CD4-positive, alpha-beta T cell (primary cell): ENCODE results near the gene SCAMP4. TPM values are rescaled to one million over a fixed set of nuclear protein-coding genes. Genes with fewer than 3 reads are reported as not detected.

Experiments used
- ATAC-seq: fragments of 200-7000 bp; cut with Tn5 transposase; one replicate; pipeline ENCODE4 v1.10.0; 2022; ENCODE audit warnings: mild to moderate bottlenecking; ENCODE audit not compliant: poor library complexity
- CTCF ChIA-PET: fragments of 350-600 bp; sonication (Branson Sonifier 250); formaldehyde crosslinking; loops from one replicate; lab custom pipeline; 2021; ENCODE audit warnings: antibody characterized with exemption, inconsistent platforms; lab: Charles Lee
- POLR2A ChIA-PET: fragments of 350-600 bp; sonication (Branson Sonifier 250); formaldehyde crosslinking; loops from one replicate; lab custom pipeline; 2021; ENCODE audit warnings: antibody characterized with exemption, inconsistent platforms; lab: Charles Lee
- DNase-seq, 14 experiments: peaks; one replicate each; pipeline ENCODE4 v3.0.0-alpha.2; 2013 to 2020; ENCODE audit warnings: mixed read lengths in 2 of 14
- H3K27ac ChIP-seq, 2 donors: one replicate each; pipeline versions ENCODE4 v1.5.1 to v1.7.0; 2013; ENCODE audit warnings: low read length in 2 of 2, low read depth in 1 of 2, mild to moderate bottlenecking in 1 of 2
- H3K27me3 ChIP-seq, 2 experiments: 1 replicate in 1 of 2; 2 replicates in 1 of 2; pipeline versions ENCODE4 v1.6.1 to v1.7.0; 2013; ENCODE audit warnings: low read length in 2 of 2, control low read depth in 1 of 2, mild to moderate bottlenecking in 1 of 2, moderate library complexity in 1 of 2; ENCODE audit not compliant: insufficient read depth in 2 of 2, control insufficient read depth in 1 of 2
- H3K36me3 ChIP-seq: one replicate; pipeline ENCODE4 v1.6.1; 2013; ENCODE audit warnings: low read length, control low read depth; ENCODE audit not compliant: insufficient read depth
- H3K4me1 ChIP-seq: one replicate; pipeline ENCODE4 v1.6.1; 2013; ENCODE audit warnings: low read length, control low read depth; ENCODE audit not compliant: insufficient read depth
- H3K4me3 ChIP-seq: one replicate; pipeline ENCODE4 v1.5.1; 2013; ENCODE audit warnings: mild to moderate bottlenecking, low read length, moderate library complexity
- H3K9me3 ChIP-seq, 2 experiments: 1 replicate in 1 of 2; 2 replicates in 1 of 2; pipeline versions ENCODE4 v1.6.1 to v1.7.0; 2013; ENCODE audit warnings: low read length in 2 of 2, mild to moderate bottlenecking in 2 of 2, control low read depth in 1 of 2, moderate library complexity in 1 of 2; ENCODE audit not compliant: control insufficient read depth in 1 of 2, insufficient read depth in 1 of 2
- H3K27ac Mint-ChIP-seq: one replicate; pipeline ENCODE4 v1.8.0; 2020; ENCODE audit warnings: mixed read lengths
- H3K27me3 Mint-ChIP-seq: one replicate; pipeline ENCODE4 v1.8.0; 2021; ENCODE audit warnings: mixed read lengths
- H3K36me3 Mint-ChIP-seq: one replicate; pipeline ENCODE4 v1.8.0; 2021; ENCODE audit warnings: low read depth, mixed read lengths
- H3K4me1 Mint-ChIP-seq: one replicate; pipeline ENCODE4 v1.8.0; 2021; ENCODE audit warnings: low read depth, mixed read lengths
- H3K4me3 Mint-ChIP-seq: one replicate; pipeline ENCODE4 v1.8.0; 2020; ENCODE audit warnings: mild to moderate bottlenecking, mixed read lengths
- H3K9me3 Mint-ChIP-seq: one replicate; pipeline ENCODE4 v1.8.0; 2020; ENCODE audit warnings: mixed read lengths
- CTCF ChIP-seq: fragments of 200-600 bp; IDR thresholded peaks from one replicate; pipeline ENCODE4 v1.8.0; 2022; ENCODE audit warnings: antibody characterized with exemption, mild to moderate bottlenecking
- intact Hi-C, 2 experiments: fragments of 100-400 bp; cut with DNase I in 1 of 2; cut with micrococcal nuclease in 1 of 2; formaldehyde crosslinking; loops; one replicate each; pipeline versions ENCODE4 v1.15.1 to v1.9.0; 2023 to 2025; cut with DNase I, micrococcal nuclease
- total RNA-seq, 174 experiments: library from RNA in 2 of 174; stranded (reverse) in 2 of 174; gene quantifications; one replicate each; pipeline ENCODE4 v1.2.3 and lab custom pipeline; 2021 to 2026

SCAMP4 gene
- total RNA-seq, 2 experiments from 2014 or later = 12.7 to 15.4 TPM

GRCh38 chr19:1896508-1896907 is 8.7 kb upstream of the SCAMP4 start:
- ATAC-seq (no peak), DNase-seq (no peak)
- Histone ChIP-seq H3K9me3 (no peaks in the 10 kb centered on the region), H3K27ac (no peak overlapping the region), H3K4me3 (no peak overlapping the region), H3K27me3 (no peaks in the 10 kb centered on the region), H3K36me3 (no peaks in the 10 kb centered on the region), H3K4me1 (peaks cover 40% of the 10 kb centered on the region)
- Mint-ChIP-seq H3K4me3 (peak overlapping the region; percentile 54), H3K4me1 (peaks cover 26% of the 10 kb centered on the region), H3K9me3 (no peaks in the 10 kb centered on the region), H3K27me3 (no peaks in the 10 kb centered on the region), H3K27ac (peak overlapping the region; percentile 88), H3K36me3 (no peaks in the 10 kb centered on the region)
- no peak for TF ChIP-seq CTCF
- ChIA-PET POLR2A (interaction anchor here (0.6 to 3.6 kb wide), 2 partner anchors 11 to 184 kb away, joined by 3 to 29 read pairs; partner anchors contain the start of gene ABHD17A), CTCF (interaction anchor here (0.7 to 3.8 kb wide), 4 partner anchors 11 to 656 kb away, joined by 3 to 12 read pairs (median 4); partner anchors contain the start of gene ABHD17A)
- intact Hi-C loops = no loop called here

- ChIA-PET POLR2A (interaction anchor here (0.8 kb wide), 1 partner anchor 555 kb away, joined by 3 read pairs; no protein-coding TSS in a partner anchor), CTCF (no interaction called here)
- peaks cover 40% of the 10 kb centered on the region for H3K4me1 ChIP-seq
- no peaks in the 10 kb centered on the region for H3K27me3 ChIP-seq
- no peak overlapping the region for H3K4me3 Mint-ChIP-seq
- H3K36me3 ChIP-seq = no peaks in the 10 kb centered on the region
- no peaks in the 10 kb centered on the region for H3K27me3 Mint-ChIP-seq
- ATAC-seq (no peak), DNase-seq (peak in 2 of 14 experiments; percentile 69 to 77)
- no peak for TF ChIP-seq CTCF
- H3K9me3 ChIP-seq = no peaks in the 10 kb centered on the region
- no peaks in the 10 kb centered on the region for H3K9me3 Mint-ChIP-seq
- intact Hi-C loops = no loop called here
- no peak overlapping the region for H3K27ac Mint-ChIP-seq
- no peak overlapping the region for H3K4me3 ChIP-seq
- H3K27ac ChIP-seq = peak overlapping the region in 1 of 2 donors; percentile 37
- H3K36me3 Mint-ChIP-seq = no peaks in the 10 kb centered on the region
- peaks cover 38% of the 10 kb centered on the region for H3K4me1 Mint-ChIP-seq
Measured at GRCh38 chr19:1901940-1902404, 3.2 kb upstream of the SCAMP4 start.

- H3K4me1 Mint-ChIP-seq = peaks cover 30% of the 10 kb centered on the region
- POLR2A ChIA-PET = interaction anchor here (1.1 kb wide), 2 partner anchors 27 to 45 kb away, joined by 4 to 5 read pairs; no protein-coding TSS in a partner anchor
- Histone ChIP-seq H3K27me3 (no peaks in the 10 kb centered on the region), H3K36me3 (peaks cover 5% of the 10 kb centered on the region), H3K4me1 (peaks cover 39% of the 10 kb centered on the region), H3K27ac (peak overlapping the region in 1 of 2 donors; percentile 25), H3K9me3 (no peaks in the 10 kb centered on the region), H3K4me3 (no peak overlapping the region)
- CTCF ChIA-PET = interaction anchor here (0.7 to 1.5 kb wide), 2 partner anchors 30 to 38 kb away, joined by 3 to 5 read pairs; no protein-coding TSS in a partner anchor
- no peaks in the 10 kb centered on the region for H3K27me3 Mint-ChIP-seq
- DNase-seq = no peak
- H3K36me3 Mint-ChIP-seq = no peaks in the 10 kb centered on the region
- TF ChIP-seq CTCF = no peak
- H3K27ac Mint-ChIP-seq = no peak overlapping the region
- no peak for ATAC-seq
- H3K9me3 Mint-ChIP-seq = no peaks in the 10 kb centered on the region
- H3K4me3 Mint-ChIP-seq = no peak overlapping the region
- intact Hi-C loops = no loop called here
Measured at GRCh38 chr19:1902923-1903322, 2.3 kb upstream of the SCAMP4 start.
